ENCODE results near the gene ARSB. TPM values are rescaled to one million over a fixed set of nuclear protein-coding genes. Genes with fewer than 3 reads are reported as not detected.
"Not testable (repeated sequence)": the region's sequence is repeated elsewhere in the genome, so short reads cannot be mapped to it uniquely, and the experiment has no call there.

ARSB gene
- total RNA-seq, 1 experiment from 2014 or later = 19.4 TPM

DNA sequence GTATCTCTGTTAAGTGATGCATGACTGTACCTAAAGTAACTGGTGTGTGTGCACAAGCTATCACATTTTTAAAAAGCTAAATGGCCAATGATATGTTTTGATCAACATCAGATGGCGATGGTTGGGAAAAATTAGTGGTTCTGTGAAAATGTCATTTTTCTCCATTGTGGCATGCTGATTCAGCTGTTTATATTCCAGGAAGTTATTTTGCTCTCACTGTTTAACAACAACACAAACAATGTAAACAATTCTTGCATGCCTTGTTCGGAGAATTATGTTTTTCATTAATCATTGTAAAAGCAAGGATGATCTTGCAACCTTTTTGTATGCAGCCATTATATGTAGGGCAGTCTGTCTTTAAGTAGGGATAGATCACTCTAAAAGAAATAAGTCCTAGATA, 230.5 kb downstream of the ARSB start:
- no peak for DNase-seq (ENCODE audit: low read depth)

DNA sequence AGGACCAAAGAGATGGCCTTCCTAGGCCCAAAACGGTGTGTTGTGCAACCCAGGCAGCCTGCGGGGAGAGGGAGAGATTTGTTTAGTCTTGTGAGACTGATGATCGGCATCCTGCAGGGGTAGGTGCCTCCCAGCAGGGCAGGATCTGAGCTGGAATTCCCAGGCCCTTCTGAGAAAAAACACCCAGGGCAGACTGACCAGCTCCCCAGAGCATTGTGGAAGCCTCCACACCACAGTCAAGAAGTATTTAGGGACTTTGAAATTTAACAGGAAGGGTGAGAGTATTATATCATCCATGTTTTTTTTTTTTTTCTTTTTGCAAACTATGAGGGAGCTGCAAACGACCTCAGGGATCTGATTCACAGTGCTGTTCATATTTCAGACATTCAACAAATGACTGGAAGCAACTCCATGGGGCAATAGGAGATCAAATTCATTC, 232.0 kb downstream of the ARSB start:
- DNase-seq (ENCODE audit: low read depth) = no peak

DNA sequence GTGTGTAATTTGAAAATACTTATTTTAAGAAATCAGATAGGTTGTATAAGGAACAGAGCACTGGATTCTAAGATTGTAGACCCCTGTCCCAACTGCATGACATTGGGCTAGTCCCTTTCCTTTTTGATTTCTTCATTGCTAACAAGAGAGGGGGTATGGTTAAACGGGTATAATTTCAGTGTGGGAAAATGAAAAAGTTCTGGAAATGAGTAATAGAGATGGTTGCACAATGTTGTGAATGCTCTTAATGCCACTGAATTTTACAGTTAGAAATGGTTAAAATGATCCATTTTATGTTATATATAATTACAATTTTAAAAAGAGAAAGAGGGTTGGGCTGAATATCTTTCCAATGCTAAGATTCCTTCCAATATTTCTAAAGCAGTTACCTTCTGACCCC, 233.2 kb downstream of the ARSB start:
- no peak for DNase-seq (ENCODE audit: low read depth)

DNA sequence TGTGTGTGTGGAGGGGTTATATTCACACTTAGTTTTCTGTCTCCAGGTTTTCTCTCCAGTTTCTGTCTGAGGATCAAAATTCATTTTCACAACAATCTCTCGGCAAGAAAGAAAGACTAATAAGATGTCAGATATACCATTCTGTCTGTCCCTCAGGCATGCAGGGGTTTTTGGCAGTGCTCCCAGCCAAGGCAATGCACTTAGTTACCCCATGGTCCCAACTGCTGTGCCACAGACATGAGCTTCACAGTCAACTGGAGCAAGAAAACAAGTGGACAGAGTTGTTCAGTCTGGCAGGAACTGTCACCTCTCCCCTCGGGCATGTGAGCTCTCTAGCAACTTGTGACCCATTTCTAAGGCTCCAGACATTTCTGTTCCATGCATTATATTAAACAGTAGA, 234.8 kb downstream of the ARSB start:
- DNase-seq (ENCODE audit: low read depth) = no peak

DNA sequence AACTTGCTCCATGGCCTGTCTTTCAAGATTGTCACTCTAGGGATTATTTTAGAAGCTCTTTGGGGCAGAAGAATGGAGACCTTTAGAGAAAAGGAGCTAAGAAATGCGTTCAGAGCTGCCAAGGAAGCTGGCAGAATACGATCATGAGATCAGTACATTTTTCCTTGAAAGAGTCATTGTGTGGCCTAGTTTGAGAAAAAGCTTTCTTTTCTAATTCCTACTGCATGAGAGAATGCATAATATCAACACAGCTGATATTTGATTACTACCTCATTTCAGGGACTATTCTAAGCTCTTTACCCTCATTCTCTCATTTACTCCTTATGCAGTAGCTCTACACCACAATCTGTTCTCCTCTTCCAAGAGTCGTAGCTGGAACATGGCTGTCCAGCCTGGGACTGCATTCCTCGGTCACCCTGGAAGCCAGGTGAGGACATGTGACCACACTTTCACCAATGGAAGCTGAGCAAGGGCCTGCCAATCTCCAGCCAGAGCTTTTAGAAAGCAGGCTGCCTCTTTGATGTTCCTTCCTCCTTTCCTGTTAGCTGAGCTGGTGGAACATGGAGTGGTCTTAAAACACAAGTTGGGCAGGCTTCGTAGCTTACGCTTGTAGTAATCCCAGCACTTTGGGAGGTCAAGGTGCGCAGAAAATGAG, 237.3 kb downstream of the ARSB start:
- DNase-seq (ENCODE audit: low read depth) = peak; percentile 54

DNA sequence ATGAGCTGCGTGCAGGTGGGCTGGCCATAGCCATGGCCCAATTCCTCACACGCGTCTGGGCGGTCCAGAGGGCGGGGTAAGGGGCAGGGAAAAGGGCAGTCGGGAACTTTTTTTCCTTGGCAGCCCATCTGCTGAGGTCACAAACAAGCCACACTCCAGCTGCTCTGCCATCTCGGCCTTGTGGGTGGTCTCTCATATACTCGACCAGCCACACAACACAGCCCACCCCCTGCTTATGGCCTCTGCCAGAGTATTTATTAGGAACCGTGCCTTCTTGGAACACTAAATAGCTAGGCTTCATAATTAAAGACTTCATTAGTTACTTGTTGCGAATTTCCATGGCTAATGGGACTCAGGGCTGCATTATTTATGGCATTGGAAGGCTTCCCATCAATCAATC, 238.1 kb downstream of the ARSB start:
- DNase-seq (ENCODE audit: low read depth) = no peak

DNA sequence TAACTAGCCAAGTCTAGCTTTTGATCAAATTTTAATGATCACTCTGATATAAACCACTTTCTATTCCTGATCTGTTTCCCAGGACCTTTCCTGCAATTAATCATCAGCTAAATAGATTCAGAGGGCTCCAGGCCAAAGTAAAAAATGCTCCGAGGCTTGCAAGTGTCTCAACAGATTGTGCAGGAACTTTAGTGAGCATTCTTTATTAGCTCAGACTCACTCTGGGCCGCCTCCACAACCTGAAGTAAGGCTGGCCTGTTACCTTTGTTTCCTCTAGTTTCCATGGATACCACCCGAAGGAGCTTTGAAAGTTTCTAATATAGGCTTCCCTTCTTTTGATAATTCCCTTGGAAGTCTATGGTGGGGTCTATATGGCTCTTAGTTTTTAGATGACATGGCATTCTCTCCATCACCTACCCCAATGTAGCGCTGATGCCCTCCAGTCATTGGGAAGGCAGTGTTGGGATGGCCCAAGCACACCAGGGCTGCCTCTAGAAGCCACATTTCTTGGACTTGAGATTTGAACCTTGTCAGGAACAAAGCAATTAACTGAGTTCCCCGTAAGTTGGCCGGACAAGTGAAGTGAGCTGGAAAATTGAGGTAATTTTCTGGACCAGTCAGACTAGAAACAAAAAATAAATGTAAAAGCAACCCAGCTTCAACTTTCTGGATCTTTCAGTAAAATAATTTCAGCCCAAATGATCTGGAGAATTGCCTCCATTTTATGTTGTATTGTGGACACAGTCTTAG, 238.9 kb downstream of the ARSB start:
- peak; percentile 54 for DNase-seq (ENCODE audit: low read depth)

DNA sequence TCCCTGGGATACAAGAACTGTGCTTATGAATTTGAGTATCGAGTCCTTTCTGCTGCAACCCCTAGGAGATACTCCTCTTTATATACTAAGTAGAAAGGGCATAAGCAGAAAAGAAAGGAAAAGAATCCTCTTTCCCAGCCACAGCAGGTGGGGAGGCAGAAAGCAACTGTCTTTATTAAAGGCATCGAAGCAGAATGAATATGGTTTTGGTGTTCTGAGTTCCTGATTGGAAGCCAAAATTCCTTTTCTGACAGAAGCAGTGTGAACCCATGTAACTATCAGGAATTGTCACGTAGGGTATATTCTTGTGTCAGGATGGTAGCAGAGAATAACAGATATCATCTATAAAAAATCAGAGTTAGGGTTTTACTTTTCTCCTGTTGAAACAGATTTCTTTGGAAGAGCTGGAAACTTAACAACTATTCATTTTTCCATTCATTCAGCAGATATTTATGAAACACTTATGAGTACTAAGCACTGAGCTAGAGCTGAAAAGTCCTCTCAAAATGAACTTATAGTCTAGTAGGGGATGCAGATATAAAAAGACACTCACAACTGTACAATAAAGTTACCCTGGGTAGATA, 240.1 kb downstream of the ARSB start:
- no peak for DNase-seq (ENCODE audit: low read depth)

DNA sequence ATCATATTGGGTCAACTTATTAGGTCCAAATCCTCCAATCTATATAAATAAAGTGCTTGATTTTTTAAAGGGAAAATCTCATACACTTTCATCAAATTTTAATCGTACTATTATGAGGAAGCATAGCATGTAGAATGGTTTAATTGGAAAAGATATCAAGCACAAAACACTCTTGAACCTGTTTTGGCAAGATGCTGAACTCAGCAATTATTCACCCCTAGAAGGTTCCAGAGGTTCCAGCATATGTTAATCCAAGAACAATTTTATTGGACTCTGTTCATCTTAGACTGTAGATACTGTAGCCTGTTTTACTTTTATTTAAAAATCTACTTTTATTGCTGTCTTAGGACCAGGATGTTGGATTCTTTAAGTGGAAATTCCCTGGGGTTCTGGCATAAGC, 244.1 kb downstream of the ARSB start:
- DNase-seq (ENCODE audit: low read depth) = no peak

DNA sequence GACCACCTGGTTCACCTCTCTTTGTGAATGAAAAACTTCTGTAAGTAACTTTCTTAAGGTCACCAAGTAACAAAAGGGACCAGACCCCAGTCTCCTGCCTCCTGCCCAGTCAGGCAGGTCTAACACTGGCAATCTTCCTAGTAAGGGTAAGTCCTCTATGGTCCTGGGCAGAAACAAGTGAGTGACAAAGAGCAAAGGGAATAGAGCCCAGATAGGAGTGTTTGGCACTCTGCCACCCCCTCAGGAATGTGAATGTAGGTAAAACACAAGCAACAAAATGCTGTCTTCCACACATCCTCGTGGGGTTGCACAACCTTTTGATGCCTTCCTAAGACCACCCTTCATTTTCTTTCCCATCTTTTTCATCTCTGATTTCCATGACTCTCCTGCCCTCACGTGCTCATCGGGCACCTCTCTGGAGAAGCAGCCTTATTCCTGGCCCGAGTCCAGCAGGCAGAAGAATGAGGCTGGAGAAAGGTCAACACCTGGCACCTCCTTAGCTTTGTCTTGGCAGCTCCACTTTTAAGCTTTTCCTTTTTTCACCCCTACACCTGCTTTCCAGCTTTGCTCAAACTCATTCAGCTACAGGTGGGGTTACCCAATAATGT, 246.3 kb downstream of the ARSB start:
- peak; percentile 26 for DNase-seq (ENCODE audit: low read depth)

DNA sequence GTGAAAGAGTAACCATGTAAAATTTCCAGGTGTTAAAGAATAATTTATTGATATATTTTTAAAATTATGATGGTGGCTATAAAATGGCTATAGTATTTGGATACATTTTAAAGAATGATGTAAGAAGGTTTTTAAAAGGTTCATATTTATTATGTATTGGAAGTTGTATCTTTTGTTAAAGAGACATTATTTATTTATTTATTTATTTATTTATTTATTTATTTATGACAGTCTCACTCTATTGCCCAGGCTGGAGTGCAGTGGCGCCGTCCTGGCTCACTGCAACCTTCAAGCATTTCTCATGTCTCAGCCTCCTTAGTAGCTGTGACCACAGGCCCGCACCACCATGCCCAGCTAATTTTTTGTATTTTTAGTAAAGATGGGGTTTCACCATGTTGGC, 247.0 kb downstream of the ARSB start:
- no peak for DNase-seq (ENCODE audit: low read depth)

DNA sequence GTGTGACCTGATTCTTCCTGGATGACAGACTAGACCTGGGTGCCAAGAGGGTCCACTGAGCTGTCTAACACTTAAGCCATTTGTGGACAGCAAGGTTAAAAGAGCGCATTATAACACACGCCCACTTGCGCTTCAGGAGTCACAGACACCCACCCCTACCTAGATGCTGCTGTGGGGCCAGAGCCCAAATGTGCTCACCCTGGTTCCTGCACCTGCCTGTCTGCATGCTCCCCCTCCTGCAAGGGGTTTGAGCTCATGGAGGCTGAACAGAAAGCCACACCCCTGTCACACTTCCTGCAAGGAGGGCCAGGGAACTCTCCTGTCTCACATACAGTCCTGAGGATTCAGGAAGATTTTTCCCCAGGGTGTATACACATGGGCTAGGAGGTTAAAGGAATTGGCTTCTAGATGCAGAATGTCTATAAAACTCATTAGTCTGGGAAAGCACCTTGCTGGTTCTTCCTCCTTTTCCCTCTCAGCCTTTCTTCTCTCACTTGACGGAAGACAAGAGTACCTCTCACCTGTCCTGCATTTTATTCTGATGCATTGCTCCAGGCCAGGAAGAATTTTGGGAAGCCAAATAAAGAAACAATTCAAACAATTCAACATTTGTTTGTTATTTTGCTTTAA, 249.2 kb downstream of the ARSB start:
- no peak for DNase-seq (ENCODE audit: low read depth)

DNA sequence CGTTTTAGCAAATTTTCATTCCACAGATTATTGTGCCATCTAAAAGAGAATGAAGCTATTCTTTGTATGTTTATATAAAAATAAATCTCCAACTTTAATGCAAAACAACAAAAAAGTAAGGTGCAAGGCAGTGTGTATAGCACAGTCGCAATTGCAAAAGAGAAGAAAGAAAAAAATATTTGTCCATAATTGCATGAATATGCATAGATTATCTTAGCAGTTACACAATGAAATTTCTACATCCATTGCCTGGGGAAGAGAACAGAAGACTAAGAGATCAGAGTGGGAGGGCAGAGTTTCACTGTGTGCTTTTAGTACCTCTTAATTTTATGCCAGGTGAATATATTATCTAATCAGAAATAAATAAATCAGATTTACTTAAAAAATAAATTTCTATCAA, 250.2 kb downstream of the ARSB start:
- DNase-seq (ENCODE audit: low read depth) = no peak

DNA sequence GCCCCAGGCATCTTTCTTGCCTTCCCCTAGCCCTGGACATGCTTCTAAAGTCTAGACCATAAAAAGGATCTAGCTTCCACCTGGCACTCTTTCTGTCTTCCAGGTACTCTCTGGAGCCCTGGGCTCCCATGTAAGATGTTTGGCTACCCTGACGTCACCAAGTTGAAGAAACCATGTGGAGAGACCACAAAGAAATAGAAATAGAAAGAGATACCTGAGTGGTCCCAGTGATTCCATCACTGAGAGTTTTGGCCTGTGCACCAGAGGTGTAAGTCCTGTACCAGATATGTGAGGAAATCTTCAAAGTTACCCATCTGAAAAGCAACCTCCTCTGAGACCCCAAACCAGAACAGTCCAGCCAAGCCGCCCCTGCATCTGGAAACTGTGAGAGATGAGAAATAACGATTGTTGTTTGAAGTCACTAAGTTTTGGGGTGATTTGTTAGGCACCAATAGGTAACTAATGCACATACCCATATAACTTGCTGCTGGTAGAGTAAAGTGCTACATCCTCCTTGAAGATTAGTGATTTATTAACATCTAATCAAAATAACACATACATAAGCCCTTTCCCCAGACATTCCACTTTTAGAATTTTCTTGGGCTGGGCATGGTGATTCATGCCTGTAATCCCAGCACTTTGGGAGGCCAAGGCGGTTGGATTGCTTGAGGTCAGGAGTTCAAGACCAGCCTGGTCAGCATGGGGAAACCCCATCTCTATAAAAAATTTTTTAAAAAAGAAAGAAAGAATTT, 250.8 kb downstream of the ARSB start:
- peak; percentile 34 for DNase-seq (ENCODE audit: low read depth)

DNA sequence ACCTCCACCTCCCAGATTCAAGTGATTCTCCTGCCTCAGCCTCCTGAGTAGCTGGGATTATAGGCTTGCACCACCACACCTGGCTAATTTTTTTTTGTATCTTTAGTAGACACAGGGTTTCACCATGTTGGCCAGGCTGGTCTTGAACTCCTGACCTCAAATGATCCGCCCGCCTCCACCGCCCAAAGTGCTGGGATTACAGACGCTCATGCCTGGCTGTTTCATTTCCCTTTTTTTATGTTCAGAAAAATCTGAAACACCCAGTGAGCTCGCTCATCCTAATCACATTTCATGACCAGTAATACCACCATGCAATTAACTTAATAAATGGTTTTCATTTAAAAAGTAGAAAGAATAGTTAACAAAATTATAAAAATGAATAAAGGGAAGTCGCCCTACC, 252.4 kb downstream of the ARSB start:
- not testable (repeated sequence) for DNase-seq (ENCODE audit: low read depth)

DNA sequence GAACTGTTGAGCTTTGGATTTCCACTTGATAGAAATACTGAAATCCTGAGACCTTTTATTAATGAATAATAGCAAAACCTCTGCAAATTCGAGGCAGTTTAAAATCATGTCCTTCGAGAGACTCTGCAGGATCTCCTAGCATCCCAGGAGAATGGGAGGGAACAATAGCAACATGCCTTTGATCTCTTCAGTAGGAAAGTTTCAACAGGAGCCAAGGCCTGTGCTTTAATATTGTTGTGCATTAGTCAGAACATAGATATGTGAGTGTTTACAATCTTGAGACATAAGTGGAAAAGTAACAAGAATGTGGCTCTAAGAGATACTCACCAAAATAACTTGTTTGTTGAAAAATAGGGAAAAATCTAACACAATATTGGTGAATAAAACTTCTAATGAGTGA, 253.2 kb downstream of the ARSB start:
- DNase-seq (ENCODE audit: low read depth) = peak; percentile 68

DNA sequence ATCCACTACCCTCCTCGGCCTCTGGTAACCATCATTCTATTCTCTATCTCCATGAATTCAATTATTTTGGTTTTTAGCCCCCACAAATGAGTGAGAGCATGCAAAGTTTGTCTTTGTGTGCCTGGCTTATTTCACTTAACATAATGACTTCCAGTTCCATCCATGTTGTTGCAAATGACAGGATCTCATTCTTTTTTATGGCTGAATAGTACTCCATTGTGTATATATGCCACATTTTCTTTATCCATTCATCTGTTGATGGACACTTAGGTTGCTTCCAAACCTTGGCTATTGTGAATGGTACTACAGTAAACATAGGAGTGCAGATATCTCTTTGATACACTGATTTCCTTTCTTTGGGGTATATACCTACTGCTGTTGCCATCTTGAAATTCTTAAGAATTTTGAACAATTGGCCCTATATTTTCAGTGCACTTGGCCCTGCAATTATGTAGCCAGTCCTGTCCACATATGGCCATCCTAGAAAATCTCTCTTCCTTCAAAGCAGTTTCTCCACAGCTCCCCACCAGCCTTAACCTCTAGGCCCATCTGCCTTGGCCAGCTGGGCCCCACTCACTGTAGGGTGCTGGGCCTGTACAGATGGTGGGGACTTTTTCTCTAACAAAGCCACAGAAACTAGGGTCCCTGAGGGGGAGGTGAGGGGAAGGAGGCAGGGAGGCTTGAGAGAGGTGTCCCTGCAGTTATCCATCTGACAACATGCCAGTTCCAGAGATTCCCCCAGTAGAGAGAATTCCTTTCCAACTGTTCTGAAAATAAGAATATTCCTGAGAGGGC, 254.6 kb downstream of the ARSB start:
- DNase-seq (ENCODE audit: low read depth) = no peak

DNA sequence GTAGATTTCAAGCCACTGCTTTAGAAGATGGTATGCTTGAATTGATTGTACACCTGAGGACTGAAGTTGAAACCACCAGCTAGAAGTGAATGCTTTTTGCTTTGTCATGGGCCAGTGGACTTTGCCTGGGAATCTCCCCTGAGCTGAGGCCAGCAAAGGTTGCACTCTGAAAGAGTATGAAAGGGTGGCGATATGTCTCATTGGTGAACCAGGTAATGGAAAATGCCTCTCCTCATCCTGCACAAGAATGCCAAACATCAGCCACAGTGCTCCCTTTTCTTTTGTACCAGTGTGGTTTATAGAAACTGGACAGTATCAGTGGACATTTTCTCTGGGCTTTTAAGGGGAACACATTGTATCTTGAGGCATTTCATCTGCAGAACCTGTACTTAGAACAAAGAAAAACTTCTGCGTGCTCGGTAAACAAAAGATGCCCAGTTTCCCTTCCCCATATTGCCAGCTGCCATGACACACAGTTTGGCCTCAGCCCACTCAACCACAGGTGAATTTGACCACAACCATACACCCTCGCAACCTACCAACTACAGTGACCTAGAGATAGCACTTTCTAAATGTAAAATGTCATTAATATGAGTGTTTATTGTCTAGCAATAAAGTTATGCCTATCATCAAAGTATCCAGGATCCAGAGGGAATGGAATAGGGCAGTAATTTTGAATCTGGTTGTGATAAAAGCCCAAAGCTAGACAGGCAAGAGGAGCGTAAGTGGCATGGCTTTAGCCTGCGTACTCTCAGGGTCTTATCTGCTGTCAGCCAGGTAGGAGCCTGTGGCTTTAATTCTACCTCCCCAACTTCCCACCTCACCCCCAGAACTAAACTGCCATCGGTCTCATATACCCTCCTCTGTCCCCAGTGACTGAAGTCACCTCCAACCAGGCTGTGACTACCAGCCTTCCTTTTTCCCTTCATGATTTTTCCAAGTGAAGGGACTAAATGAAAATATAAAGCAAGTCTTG, 257.0 kb downstream of the ARSB start:
- no peak for DNase-seq (ENCODE audit: low read depth)

All from M059J (cell line).